HG02623 (cell line): ENCODE data around the gene TPBGL.
"Not testable (repeated sequence)": the region's sequence is repeated elsewhere in the genome, so short reads cannot be mapped to it uniquely, and the experiment has no call there.

Source experiments
- ATAC-seq: cut with Tn5 transposase; IDR thresholded peaks from one replicate; pipeline ENCODE4 v1.9.1; 2021; ENCODE audit warnings: moderate library complexity; ENCODE audit not compliant: unreplicated experiment

TPBGL gene

GRCh38 chr11:75270896-75271418, 30.4 kb downstream of the TPBGL start:
- no peak for ATAC-seq

- no peak for ATAC-seq
Observed at GRCh38 chr11:75271730-75272129, 31.2 kb downstream of the TPBGL start.

DNA sequence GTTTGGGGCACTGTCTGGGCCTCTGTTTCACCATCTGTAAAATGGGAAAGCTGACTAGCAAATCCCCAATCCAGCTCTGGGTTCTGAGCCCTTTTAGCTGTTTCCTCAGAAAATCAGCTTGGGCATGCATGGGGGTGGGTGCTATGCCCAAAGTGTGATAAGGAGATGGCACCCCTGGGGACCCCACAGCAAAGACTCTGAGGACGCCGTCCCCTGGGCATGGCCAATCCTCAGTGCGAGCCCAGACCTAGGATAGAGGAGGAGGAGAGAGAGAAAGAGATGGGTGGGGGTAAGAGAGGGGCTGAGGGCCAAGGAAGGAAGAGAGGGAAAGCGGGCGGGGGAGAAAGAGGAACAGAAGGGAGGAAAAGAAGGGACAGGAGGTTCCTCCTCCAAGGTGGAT, 31.8 kb downstream of the TPBGL start:
- ATAC-seq = no peak

GRCh38 chr11:75272821-75273301, 32.3 kb downstream of the TPBGL start:
- no peak for ATAC-seq

DNA sequence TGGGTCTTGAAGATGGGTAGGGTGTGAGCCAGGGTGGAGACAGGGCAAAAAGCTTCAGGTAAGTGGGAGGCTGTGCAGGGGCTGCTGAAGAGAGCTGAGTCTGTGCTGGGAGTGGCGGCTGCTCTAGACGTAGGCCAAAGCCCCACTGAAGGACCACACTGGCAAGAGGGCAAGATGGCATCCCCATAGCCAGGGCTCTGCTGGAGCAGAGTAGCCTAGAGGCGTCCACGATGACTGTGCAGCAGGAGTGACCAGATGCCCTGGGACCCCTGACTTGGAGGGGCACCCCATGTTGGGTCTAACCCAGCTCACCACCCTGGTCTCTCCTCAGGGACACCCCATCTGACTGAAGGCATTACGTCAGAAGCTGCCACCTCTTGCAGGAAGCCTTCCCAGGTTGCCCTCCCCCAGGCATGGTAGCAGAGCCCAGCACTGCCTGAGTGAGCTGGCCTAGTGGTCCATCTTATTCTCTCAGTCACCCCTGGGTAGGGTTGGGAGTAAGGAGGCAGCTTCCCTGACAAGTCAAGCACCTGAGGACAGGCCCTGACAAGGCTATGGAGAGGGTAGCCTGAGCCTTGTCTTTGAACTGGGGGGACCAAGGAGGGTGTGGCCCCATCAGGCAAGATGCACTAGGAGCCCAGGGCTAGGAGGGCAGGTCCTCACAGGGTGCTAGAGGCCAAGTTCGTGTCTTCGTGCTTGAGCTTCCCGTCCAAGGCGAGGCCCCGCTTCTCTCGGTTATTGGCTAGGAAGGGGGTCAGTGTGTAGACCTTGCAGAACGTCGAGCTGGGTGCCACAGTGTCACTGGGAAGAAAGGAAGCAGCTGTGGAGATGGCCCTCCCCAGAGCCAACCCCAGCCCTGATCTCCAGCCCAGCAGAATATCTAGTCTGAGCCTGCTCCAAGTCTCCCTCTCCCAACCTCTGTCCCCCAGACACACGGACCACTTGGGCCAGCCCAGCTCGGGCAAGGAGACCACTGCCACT, 33.1 kb downstream of the TPBGL start:
- ATAC-seq = no peak

- not testable (repeated sequence) for ATAC-seq
Observed at GRCh38 chr11:75274716-75275115, 34.1 kb downstream of the TPBGL start.

GRCh38 chr11:75275581-75275980, 35.0 kb downstream of the TPBGL start:
- no peak for ATAC-seq

DNA sequence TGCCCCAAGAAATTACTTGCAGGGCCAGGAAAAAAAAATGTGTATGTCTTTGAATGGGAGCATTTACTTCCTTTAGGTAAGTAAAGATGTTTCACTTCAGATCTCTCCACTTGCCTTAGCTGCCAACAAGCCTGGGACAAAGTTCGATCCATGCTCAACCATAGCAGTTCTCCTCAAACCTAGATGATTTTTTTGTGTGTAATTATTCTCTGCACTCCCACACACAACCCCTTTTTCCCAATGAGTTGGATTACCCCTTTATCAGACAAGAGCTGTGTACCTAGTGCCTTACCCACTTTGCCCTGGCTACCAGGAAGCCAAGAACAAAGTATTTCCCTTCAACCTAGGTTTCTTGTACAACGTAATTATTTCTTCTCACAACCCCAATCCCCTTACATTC, 35.6 kb downstream of the TPBGL start:
- ATAC-seq = no peak

GRCh38 chr11:75276686-75277085, 36.1 kb downstream of the TPBGL start:
- no peak for ATAC-seq

DNA sequence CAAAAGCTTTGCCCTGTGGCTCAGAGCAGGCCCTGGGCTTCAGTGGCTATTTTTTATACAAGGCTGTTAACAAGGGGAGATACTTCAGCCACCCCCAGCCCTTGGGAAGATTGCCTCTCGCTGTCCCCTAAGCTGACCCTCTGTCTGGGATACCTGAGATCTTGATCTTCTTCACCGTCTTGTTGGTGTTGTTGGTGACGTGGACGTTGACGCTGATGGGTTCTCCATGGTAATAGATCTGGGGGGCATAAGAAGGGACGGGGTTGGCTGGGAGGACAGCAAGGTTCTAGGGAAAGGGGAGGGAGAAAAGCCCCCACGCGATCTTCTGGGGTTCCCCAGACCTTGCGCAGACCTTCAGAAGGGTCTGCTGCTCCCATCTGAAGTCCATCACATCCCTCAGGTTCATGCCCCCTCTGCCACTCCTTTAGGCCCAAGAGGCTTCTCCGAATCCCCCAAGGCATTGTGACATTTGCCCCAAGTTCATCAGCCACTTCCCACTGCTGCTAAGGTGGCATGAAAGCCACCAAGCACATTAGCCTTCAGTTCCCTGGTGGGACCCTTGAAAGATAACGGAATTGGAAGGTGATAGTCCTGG, 36.7 kb downstream of the TPBGL start:
- ATAC-seq = no peak

- no peak for ATAC-seq
Observed at GRCh38 chr11:75277991-75278790, 37.6 kb downstream of the TPBGL start.

DNA sequence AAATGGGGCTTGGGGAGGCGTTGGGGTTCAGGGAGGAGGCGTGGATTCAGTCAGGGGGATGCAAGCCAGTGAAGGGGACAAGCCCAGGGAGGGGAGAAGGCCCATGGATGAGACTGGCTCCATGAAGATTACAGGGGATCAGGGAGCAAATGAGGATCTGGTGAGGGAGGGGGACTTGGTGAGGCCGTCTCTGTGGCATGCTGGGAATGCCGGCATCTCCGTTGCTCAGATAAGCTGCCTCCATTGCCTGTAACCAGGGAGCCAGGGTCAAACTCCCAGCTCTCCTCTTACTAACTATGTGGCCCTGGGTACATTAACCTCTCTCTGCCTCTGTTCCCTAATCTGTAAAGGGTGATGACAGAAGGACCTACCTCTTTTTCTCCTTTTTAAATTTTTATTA, 38.7 kb downstream of the TPBGL start:
- no peak for ATAC-seq

DNA sequence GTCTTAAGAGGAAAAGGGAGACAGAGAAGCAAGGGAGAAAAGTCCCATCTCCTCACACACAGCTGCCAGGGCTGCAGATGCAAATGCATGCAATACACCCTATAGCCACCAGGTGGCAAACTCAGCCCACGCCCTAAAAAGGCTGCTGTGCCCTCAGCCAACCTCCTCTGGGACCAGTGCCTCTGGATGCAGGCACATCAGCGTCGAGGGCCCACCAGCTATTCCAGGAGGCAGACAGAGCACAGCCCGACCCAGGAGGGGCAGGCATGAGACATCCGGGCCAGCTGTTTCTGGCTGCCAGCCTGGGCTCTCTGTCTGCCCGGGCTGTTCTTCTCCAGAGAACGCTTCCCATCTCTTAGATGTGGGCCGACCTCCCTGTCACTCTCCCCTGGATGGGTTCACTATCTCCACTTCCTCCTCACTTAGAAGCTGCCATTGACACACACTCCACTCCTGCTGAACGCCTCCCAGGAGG, 39.7 kb downstream of the TPBGL start:
- no peak for ATAC-seq

DNA sequence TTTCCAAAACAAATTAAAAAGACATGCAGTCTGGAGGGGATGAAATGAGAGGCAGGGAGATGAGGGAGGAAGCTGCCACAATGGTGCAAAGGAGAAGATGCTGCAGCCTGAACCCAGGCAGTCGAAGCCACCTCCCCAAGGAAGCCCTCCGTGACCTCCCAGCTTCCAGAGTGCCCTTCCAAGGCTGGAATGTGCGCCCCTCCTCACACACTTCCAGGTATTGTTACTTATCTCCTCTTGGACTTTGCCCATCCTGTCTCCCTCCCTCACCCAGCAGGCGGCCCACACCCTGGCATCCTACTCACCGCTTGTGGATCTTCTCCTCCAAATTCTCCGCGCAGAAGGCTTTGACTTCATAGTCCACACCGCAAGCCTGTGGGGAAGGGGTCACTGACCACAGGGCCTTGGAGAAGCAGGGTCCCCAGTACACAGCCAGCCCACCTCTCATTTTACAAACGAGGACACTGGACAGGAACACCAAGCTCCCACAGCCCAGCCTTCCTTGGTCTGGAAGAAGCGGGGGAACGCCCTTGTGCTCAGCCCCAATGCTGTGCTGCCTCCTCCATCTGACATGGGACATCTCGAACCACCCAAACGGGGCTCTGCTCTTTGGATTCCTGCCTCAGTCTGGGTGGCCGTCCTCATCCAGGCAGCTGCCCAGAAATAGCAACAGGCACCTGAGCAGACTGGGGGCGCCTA, 40.3 kb downstream of the TPBGL start:
- no peak for ATAC-seq

GRCh38 chr11:75281469-75282095, 41.0 kb downstream of the TPBGL start:
- ATAC-seq = no peak

GRCh38 chr11:75283391-75283931, 42.9 kb downstream of the TPBGL start:
- ATAC-seq = no peak

- no peak for ATAC-seq
Observed at GRCh38 chr11:75285776-75286360, 45.3 kb downstream of the TPBGL start.

- ATAC-seq = no peak
Observed at GRCh38 chr11:75286826-75287465, 46.4 kb downstream of the TPBGL start.

DNA sequence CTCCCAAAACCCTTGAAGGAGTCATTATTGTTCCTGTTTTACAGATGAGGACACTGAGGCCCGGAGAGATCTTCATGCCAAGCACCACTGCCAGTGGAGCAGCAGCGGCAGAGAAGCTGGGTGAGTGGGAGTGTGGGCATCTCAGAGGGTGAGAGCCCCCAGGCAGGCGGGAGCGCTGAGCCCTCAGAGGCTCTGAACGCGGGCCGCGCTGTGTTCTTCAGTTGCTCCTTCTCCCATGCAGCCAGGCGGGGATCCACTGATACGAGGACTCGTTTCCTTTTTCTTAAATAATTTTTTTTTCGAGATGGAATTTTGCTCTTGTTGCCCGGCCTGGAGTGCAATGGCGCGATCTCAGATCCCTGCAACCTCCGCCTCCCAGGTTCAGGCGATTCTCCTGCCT, 47.0 kb downstream of the TPBGL start:
- no peak for ATAC-seq
